HUDEP-2 (cell line): ENCODE measurements around the gene TSHZ2.

ENCODE experiments used
- DNase-seq, 76 experiments: peaks; one replicate each; lab custom pipeline; 2025; ENCODE audit not compliant: unreplicated experiment in 76 of 76; lab: John Stamatoyannopoulos, UW

Gene TSHZ2

DNA sequence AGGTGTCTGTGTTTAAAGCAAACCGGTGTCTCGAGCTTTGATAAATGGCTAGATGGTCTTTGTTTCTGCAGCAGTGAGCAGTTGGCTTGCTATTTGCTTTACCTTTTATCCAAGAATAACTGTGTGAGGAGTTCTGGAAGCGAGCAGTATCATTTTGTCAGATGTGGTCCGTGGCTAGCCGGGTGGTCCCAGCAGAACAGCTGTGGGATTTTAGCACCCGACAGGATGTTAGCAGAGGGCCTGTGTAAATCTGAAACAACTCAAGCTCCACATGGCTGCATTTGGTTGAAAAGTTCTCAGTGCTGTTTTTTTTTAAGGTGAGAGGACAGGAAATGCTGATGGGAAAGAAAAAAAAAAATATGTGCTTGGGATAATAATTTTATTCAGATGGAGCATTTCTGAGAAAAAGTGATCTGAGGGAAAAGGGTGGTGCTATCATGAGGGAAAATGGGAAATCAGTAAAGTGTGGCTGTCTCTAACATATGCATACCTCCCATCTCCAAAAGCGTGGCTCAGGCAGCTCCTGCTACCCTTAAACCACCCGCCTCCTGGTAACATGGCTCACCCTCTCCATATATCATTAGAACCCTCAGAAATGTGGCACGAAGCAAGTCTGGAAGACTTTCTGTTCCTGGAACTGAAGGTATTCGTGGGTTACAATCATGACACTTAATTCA, 215.4 kb downstream of the TSHZ2 start:
- DNase-seq, result no peak

DNA sequence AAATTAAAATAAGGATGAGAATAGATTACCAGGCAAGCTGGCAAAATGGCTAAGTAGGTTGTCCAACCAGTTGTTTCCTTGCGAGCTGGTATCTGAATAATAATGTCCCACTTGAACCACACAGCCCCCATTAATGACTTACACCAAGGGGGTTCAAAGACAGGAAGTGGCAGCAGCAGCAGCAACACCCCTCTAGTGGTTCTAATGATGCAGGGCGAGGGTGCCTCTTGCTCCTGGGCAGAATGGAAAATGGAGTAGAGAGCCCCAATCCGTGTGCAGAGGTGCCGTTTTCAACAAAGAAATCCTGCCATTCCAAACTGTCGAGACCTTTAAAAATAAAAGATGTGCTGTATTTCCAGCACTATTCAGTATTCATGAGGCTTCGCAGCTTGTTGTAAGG, 218.1 kb downstream of the TSHZ2 start:
- no peak for DNase-seq

DNA sequence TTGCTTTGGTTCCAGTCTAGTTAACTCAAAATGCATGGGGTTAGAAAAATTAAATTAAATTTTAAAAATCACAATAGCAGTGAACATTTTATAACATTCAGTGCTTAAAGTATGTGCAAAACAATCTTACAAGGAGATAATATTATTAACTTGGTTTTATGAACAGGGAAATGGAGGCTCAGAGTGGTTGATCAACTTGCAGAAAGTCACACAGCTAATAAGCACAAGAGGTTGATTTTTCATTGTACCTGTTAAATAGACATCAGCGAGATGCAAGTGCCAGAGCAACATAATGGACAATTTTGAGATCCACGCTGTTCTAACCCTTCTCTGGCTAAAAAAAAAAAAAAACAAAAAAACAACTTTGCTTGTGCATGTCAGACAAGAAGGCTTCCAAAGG, 219.8 kb downstream of the TSHZ2 start:
- no peak for DNase-seq

DNA sequence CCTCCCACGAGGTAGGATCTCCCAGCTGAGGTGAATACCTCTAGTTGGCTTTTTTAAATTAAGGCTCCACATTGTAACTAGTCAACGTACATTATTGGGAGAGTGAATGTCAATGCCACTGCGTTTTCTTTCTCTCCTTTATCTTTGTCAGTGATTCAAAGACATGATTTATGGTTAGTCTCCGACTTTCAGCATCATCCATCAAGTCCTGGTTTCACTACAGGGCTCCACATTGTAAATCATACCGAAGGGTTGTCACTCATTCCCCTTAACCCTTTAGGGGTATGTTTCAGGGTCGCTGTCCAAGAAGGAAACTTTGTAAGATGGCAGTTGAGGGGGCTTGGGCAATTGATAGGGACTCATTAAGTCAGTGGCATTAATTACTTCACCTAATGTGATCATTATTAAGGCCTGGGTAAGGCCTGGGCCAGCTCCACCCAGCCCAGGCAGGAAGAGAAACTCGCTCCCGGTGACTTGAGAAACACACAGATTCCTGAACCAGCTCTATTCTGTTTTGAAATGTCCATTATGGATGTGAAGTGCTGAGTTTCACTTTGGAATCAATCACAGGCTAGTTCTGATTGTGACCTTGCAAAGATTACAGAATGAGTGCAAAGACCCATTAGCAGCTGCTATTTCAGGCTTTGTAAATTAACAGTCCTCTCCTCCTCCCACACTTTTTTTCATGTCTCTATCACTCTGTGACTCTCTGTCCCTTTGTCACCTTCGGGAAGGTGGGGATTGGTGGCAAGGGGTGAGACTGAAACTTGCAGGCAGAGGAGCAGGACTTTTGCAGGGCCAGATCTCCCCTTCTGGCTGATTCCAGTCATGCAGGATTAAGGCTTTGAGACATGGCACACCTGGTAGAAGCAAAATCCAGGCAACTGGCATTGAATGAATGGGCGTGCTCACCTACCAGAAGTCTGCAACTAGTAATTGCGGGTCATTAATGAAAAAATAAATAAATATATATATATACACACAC, 222.4 kb downstream of the TSHZ2 start:
- no peak for DNase-seq

DNA sequence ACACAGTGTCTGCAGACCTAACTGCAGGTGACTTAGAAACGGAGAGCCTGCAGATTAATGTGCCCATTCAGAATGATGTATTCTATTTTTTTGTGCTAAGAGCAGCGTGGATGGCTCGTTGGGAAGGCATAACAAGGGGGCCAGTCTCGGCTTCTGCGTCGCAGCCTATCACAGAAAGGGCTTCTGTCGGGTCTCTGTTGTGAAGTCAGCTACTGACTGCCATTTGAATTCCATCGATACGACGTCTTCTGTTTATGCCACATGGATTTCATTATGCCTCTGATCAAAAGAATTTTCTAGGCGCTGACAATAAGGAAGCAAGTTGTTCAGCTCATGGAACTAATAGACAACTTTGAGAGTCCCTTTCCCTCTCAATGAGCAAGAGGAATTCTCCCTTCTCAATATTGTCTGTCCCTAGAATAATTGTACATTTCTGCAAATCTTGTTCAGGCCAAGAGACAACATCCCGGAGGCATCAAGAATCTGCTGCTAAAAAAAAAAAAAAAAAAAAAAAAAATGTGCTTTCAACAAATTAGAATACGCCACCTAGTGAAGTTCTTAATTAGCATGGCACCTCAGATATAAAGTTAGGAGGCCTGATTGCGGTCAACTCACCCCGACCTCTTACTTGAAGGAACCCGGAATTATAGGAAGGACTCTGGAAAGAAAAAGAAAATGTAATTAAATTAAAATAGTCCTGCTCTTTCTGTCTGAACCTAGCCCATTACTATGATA, 223.9 kb downstream of the TSHZ2 start:
- DNase-seq, result peak in 4 of 76 experiments; percentile 11 to 27 (median 22)

DNA sequence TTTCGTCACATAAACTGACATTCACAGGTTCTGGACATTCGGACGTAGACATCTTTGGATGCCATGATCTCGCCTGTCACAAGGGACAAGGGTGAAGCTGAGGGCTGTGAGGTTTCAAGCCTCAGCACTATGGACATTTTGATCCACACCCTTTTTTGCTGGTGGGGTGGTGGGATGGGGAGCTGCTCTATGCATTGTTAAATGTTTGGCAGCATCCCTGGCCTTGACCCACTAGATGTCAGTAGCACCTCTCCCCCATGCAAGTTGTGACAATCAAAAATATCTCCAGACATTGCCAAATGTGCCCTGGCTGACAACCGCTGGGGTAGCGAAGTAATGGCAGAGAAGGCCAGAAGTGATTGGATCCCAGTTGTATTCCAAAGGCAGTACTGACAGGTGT, 229.4 kb downstream of the TSHZ2 start:
- DNase-seq, result peak in 2 of 76 experiments; percentile 8 to 18

DNA sequence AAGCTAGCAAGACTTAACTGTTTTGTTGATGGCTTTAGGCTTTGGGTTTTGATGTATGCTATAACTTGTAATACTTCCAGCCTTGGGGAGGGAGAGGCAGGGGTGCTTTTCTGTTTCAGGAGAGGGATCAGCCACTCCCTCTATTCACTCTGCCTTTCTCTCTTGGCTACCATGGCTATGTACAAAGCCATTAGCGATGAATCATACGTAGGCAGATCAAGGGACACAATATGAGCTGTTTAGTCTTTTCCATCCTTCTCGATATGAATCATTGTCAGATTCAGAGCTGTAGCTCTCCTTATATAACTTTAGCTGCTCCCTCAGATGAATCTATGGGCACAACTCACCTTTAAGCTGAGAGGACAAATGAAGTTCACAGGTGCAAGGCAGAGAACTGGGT, 230.6 kb downstream of the TSHZ2 start:
- no peak for DNase-seq

DNA sequence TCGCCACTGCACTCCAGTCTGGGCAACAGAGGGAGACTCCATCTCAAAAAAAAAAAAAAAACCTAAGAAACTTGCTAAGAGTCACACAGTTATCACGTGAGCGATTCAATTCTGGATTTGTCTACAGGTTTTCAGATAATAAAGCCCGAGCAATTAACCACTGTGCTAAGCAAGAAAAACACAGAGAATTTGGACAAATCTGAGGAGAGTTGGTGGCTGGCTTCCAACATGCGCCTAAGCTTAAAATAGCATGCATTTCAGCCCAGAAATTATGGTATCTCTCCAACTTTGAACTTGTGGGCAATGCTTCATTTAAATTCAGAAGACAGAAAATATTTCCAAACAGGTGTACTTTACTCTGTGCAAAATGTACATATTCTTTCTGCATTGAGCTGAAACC, 232.9 kb downstream of the TSHZ2 start:
- no peak for DNase-seq

DNA sequence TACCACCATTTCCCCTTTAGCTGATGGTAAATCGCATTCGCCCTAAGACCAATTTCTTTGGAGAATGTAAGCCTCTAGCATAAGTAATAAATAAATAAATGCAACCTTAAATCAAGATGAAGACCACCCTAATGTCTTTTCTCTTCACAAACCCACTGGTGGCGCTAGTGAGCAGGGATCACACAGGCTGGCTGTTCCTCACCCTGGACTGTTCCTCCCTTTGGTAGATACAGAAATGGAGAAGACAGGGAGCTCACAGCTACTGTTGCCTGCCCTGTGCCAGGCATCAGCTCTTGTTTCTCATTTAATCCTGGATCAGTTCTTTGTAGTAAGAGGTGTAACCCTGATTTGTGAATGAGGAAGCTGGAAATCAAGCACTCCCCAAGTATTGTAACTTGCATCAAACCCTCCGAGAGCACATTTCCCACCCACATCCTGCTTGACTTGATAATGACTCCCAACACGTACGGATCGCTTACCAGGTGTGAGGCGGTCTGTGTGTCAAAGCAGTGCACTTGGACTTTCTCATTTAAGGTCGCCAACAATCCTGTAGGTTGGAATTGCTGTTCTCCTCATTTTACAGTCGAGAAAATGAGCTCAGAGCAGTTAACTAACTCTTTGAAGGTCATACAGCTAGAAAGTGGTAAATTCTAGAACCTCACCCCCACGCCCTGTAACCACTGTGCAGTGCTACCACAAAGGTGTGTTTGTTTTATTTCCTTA, 236.1 kb downstream of the TSHZ2 start:
- peak in 11 of 76 experiments; percentile 3 to 33 (median 11) for DNase-seq

DNA sequence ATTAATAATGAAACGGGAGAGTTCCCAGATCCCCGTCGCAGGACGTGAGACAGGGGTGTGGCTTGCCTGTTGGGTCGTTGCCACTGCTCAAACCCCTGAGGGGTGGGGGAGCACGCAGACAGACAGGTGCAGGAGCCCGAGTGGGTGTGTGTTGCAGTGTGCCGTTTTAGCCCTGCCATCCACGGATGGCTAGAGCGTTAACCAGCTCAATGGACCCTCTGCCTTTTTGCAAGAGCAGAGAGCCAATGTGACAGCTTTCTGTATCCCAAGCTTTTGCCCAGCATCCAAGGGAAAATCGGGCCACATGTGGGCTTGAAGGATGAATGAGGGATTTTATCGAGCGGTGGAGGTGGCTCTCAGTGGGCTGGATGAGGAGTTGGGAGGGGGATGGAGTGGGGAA, 237.9 kb downstream of the TSHZ2 start:
- no peak for DNase-seq

DNA sequence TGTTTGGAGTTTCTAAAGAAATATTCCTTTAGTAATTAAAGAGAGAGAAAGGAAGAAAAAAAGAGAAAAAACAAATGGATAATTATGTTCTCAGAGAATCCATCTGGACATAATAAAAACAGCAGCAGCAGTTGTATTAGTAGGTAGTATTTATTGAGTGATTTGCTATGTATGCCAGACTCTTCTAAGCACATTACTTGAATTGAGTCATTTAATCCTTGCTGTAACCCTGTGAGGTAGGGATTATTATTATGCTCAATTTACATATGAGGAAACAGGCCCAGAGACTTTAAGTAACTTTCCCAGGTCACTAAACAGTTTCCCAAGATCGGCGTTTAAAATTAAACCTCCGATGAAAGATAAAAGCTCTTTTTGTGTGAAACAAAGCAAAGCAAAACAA, 238.8 kb downstream of the TSHZ2 start:
- no peak for DNase-seq

DNA sequence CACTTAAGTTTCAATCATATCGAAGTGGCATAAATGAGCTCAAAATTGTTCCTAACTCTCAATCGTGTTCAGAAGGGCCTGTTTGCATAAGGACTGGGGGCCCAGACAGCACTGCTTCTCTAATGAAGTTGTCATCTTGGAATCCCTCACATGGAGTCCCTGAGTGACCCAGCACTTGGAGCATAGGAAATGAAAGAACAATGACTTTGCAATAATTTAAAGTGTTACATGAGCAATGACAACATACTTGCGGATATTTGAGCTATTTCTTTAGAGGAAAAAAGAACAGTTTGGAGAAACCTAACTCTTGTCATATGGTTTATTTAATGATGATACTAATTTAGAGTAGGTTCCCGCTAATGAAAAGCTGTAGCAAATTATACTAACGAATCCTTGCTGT, 239.9 kb downstream of the TSHZ2 start:
- no peak for DNase-seq

DNA sequence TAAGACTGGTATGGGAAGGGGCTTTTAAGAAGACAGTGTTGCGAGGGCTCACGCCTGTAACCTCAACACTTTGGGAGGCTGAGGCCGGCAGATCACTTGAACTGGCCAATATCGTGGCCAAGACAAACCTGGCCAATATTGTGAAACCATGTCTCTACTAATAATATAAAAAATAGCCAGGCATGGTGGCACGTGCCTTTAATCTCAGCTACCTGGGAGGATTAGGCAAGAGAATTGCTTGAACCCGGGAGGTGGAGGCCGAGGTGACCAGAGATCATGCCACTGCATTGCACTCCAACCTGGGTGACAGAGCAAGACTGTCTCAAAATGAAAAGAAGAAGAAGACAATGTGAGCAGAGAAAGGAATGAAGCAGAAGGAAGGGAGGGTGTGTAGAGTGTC, 242.2 kb downstream of the TSHZ2 start:
- no peak for DNase-seq

DNA sequence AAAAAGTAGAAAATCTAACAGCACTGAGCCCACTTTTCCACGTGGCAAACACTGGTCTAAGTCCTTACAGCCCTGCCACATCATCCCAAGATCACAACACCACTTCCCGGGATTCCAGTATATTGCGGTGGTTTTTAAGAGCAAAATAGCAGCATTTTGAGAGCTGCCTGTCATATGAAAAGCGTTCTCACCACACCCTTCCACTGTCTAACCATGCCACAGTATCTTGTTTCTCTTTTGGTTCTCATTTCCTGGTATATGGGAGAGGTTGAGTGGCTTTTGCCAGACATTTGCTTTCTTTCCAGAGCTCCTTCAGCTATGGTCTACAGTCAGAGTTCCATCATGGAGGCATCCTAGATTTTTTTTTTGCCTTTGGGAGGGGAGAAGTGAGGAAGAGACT, 243.0 kb downstream of the TSHZ2 start:
- no peak for DNase-seq

DNA sequence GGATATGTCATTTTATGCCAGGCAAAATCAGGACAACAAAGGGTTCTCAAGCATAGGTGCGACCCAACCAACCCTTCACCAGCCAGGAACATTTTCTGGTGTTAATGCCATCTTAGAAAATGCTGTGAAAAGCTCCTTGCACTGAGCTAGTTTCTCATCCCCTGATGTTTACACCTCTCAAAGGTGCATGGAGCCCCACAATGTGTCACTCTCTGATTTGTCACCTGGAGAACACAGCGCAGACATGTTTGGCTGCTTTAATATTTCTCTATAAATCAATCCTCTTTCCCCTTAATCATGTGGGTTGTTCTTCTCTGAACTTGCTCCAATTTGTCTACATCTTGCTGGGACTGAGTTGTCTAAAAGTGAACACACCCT, 244.3 kb downstream of the TSHZ2 start:
- DNase-seq, result no peak

DNA sequence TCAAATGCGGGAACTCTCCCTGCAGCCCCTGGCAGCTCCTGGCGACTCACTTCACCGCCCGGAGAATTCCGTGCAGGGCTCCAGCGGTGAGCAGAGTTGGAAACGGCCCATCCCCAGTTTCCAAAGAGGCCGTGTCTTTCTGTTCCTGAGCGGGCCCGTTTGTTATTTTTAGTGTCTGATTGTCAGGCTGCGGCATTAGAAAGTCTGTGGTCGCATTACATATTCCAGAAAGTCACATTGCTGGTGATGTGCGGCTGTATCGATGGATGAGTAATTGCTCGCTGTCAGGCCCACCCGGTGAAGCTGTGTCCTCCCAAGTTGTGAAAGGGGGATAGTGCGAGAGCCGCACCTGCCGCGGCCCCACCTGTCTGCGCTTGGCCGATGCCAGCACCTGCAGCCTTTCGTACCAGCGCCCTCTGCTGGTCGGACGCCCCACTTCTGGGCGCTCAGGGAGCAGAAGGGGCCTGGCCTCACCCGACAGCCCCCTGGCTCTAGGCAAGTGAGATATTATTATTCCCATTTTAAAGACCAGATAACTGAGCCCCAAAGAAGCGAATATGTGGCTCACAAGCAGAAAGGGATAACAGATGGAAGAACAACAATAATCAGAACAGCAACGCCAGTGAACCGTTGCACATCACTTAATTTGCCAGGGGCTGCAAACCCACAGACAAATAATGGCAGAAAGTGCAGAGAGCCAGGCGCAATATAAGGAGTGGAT, 244.9 kb downstream of the TSHZ2 start:
- peak in 49 of 76 experiments; percentile 4 to 66 (median 39) for DNase-seq

DNA sequence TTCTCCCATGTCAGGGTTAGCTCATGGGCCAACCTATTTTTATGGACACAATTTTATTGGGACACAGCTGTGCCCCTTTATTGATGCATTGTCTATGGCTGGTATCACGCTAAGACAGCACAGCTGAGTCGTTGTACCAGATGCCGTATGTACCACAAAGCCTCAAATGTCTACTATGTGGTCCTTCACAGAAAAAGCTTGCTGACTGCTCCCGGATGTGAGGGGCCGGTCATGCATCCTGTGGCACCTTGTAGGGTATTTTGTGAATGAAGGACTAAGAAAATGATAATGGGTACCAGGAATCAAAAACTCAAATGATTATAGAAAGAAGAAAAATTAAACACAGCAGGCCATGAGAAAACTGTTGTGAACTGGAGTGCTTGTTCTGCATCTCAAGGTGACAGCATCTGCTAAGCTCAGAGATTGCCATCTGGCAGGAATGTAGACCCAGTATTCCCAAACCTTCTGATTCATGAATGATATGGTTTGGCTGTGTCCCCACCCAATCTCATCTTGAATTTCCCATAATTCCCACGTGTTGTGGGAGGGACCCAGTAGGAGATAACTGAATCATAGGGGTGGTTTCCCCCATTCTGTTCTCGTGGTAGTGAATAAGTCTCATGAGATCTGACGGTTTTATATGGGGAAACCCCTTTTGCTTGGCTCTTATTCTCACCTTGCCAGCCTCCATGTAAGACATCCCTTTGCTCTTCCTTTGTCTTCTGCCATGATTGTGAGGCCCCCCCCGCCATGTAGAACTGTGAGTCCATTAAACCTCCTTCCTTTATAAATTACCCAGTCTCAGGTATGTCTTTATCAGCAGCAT, 248.5 kb downstream of the TSHZ2 start:
- DNase-seq, result no peak

DNA sequence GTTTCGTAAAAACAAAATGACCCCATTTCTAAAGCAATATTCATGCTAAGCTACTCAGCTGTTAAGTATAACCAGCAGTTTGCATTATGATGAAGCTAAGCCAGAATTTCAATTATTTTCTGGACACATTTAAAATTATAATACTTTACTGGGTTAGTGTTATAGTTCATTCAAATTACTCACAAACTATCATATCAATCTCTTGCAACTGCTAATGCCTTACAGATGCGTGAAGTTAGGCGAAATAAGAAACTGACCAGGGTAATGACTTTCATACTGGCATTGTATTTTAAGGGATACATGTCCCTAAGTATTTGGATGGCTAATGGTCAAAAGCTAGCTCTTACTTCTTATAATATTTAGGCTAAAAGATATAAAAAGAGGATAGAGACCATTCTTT, 249.6 kb downstream of the TSHZ2 start:
- DNase-seq, result no peak

DNA sequence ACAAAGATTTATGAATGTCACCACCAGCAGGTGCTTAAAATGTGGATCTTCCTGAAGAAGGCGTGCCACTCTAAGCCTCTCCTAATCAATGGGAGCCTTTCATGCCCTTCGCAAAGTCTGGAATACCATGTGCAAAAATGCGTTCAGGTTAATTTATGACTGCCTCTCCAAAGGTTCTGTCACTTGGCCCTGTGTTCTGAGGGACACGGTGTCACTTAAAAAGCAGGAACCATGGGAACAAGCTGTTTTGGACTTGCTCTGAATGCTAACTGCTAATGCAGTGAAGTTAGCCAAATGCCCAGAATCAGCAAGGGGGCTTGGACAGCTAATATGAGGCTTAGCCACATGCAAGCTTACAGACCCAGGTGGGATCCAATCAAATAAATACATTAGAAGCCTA, 250.3 kb downstream of the TSHZ2 start:
- no peak for DNase-seq
